Fibroblast of villous mesenchyme (primary cell): ENCODE data around the gene R3HDM2. TPM values are rescaled to one million over a fixed set of nuclear protein-coding genes. Genes with fewer than 3 reads are reported as not detected.

Source experiments
- DNase-seq: peaks from one replicate; pipeline ENCODE4 v3.0.0-alpha.2; 2010; ENCODE audit warnings: low read depth
- H3K4me3 ChIP-seq: 2 replicates; pipeline ENCODE4 v1.5.1; 2011; ENCODE audit warnings: low read depth, mild to moderate bottlenecking, low read length
- total RNA-seq: library from RNA; depleted of rRNA; stranded (reverse); fragments of >200 nt; gene quantifications from 2 replicates; pipeline ENCODE4 v1.2.3, GENCODE V29; 2012
- TF ChIP-seq, protein P1 (sequence below): IDR thresholded peaks from 2 replicates; pipeline ENCODE4 v1.5.1; 2012; ENCODE audit warnings: low read depth, mild to moderate bottlenecking, low read length; ENCODE audit not compliant: insufficient read depth

The R3HDM2 gene
- total RNA-seq, 1 donor, result 19.0 TPM

DNA sequence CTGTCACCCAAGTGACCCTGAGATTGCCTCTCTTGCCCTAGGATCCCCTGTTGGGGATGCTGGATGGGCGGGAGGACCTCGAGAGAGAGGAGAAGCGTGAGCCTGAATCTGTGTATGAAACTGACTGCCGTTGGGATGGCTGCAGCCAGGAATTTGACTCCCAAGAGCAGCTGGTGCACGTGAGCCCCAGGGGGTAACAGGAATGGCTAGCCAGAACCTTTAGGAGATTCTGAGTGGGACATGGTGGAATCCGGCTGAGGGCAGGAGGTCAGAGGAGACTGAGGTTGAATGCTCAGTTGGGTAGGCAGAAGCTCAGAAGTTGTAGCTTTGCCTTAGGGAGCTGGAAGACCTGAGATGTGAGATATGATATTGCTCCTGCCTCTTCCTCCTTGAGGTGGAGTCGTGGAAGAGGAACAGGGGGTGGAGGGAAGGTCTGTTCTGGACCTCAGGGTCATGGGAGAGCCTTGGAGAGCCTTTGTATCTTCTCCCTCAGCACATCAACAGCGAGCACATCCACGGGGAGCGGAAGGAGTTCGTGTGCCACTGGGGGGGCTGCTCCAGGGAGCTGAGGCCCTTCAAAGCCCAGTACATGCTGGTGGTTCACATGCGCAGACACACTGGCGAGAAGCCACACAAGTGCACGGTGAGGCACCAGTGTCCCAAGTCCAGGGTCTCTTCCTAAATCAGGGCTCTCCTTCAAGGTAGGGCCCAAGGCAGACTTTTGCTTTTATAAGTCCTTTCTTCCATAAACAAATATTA, 35.1 kb upstream of the R3HDM2 start:
- TF ChIP-seq, protein P1, sequence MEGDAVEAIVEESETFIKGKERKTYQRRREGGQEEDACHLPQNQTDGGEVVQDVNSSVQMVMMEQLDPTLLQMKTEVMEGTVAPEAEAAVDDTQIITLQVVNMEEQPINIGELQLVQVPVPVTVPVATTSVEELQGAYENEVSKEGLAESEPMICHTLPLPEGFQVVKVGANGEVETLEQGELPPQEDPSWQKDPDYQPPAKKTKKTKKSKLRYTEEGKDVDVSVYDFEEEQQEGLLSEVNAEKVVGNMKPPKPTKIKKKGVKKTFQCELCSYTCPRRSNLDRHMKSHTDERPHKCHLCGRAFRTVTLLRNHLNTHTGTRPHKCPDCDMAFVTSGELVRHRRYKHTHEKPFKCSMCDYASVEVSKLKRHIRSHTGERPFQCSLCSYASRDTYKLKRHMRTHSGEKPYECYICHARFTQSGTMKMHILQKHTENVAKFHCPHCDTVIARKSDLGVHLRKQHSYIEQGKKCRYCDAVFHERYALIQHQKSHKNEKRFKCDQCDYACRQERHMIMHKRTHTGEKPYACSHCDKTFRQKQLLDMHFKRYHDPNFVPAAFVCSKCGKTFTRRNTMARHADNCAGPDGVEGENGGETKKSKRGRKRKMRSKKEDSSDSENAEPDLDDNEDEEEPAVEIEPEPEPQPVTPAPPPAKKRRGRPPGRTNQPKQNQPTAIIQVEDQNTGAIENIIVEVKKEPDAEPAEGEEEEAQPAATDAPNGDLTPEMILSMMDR, result no peak

DNA sequence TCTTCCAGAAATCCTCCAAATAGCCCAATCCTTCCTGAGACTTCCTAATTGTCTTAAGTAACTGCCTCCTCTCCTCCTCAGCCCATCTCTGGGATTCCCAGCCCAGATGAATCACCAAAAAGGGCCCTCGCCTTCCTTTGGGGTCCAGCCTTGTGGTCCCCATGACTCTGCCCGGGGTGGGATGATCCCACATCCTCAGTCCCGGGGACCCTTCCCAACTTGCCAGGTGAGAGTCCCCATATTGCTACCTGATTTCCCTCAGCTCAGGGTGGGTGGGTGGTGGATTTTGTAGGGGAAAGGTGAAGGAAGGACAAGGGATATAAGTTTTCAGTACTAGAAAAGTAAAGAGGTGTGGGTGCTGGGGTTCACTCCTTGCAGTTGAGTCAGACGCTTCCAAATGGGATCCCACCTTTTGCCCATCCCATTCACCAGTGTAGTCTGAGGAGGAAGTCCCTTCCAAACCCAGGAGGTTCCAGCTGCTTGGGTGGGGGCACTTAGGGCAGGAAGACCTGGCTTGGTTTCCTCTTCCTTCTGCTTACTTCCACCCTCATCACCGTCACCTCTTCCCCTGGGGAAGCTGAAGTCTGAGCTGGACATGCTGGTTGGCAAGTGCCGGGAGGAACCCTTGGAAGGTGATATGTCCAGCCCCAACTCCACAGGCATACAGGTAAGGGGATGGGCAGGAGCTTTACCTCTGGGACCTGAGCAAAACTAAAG, 34.3 kb upstream of the R3HDM2 start:
- no peak for DNase-seq
- TF ChIP-seq, protein P1, result no peak
- no peak overlapping the region for H3K4me3 ChIP-seq

More for the DNA sequence above, 35.1 kb upstream of the R3HDM2 start:
- H3K4me3 ChIP-seq, result no peak overlapping the region
- no peak for DNase-seq

DNA sequence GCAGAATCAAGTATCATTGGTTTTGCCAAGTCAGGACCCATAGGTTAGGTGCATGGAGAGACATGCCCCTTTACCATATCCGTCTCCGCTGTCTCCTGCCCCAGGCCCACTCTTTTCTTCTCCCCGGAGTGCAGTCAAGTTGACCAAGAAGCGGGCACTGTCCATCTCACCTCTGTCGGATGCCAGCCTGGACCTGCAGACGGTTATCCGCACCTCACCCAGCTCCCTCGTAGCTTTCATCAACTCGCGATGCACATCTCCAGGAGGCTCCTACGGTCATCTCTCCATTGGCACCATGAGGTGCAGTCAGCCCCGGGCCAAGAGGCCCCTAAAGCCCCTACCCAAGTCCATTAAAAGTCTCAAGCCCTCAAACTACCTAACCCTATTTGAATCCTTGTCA, 33.7 kb upstream of the R3HDM2 start:
- DNase-seq, result no peak
- TF ChIP-seq, protein P1, result no peak
- H3K4me3 ChIP-seq, result no peak overlapping the region

DNA sequence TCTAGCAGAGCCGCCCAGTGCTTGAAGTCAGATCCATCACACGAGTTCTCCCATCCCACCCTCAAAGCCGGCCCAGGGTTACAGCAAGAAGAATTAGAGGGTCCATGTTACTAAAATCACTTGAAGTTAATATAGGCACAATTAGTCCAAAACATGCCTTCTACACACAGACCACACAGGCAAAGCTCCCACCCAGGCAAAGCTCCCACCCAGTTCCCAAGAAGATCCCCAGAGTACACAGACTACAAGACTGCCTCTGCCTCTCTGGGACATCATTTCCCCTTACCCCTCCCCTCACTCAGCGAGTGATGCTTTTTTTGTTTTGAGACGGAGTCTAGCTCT, 32.0 kb upstream of the R3HDM2 start:
- TF ChIP-seq, protein P1, result no peak
- no peak for DNase-seq
- H3K4me3 ChIP-seq, result no peak overlapping the region

DNA sequence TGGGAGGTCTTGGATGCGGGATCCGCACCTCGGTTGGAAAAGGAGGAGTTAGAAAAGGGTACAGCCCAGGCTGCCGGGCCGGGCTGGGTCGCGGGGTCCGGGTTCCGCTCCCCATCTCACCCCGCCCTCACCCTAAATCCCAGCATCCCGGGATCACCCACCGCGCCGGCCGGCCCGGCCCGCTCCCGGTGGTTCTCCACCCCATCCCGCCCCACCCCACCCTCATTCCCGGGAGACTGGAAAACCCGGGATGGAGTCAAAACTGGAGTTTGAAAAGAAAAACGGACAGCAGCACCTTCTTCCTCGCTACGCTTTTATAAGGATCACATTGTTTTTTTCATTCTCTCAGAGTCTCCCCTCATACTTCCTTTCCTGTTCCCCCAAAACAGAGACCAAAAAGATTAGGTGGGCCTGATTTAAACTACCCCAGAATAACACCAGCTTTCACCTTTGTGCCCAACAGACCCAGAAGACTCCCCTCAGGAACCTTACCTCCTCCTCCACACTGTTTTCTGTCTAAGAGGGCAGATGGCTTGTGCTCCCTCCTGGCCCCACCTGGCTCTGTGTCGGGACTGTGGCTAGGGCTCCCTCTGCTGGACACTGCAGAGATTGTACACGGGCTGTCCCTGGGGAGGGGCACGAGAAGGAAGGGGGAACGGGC, 31.5 kb upstream of the R3HDM2 start:
- TF ChIP-seq, protein P1, result peak; percentile 98
- peak; percentile 94 for DNase-seq
- H3K4me3 ChIP-seq, result peak overlapping the region; percentile 78

DNA sequence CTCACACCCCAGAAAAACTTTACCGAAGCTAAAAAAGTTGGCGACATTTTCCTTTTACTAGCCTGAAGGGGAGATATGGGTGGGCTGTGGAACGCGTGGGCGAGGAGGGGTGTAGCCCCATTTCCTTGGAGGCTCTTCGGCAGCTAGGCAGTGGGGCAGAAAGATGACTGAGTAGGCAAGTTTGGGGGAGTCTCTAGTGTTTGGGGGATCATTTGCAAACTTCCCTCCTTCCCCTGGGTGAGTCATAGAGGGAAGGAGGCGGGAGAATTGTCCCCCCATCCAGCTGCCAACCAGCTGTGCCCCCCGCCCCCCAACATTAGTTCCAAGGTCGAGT, 31.0 kb upstream of the R3HDM2 start:
- TF ChIP-seq, protein P1, result no peak
- DNase-seq, result no peak
- H3K4me3 ChIP-seq, result peak overlapping the region; percentile 78
